ENCODE results near the gene TNFRSF25. TPM values are rescaled to one million over a fixed set of nuclear protein-coding genes. Genes with fewer than 3 reads are reported as not detected.

Gene TNFRSF25
- total and polyA plus RNA-seq, 2 of the 8 experiments (the other 6 are each of a cell fraction or from before 2014, with no cell fraction given): 10.7 to 19.5 TPM

GRCh38 chr1:6507037-6507428 is 41.1 kb upstream of the TNFRSF25 start (continued):
- TF ChIP-seq CEBPB (IDR thresholded peaks at IDR 0.05; ENCODE audit: low read depth, low read length): no peak

Measured in H1 (cell line).